H1 (cell line): ENCODE data around the gene SPIRE2. TPM values are rescaled to one million over a fixed set of nuclear protein-coding genes. Genes with fewer than 3 reads are reported as not detected.

ENCODE experiments used
- HDAC6 ChIP-seq: IDR thresholded peaks from one replicate; pipeline ENCODE4 v1.7.1; 2012; ENCODE audit warnings: low read depth, mild to moderate bottlenecking, inconsistent platforms, low read length, moderate library complexity
- KDM1A ChIP-seq: fragments of 200-600, 300-600 bp; sonication (generic); IDR thresholded peaks from 2 replicates; pipeline ENCODE4 v1.7.1; 2016; ENCODE audit warnings: mild to moderate bottlenecking, low read length, borderline replicate concordance
- MAFK ChIP-seq: IDR thresholded peaks from 2 replicates; pipeline ENCODE4 v1.6.1; 2012; ENCODE audit warnings: low read depth, mild to moderate bottlenecking, improper control_type of control experiment, low read length
- NRF1 ChIP-seq: IDR thresholded peaks from 2 replicates; pipeline ENCODE4 v1.6.1; 2011; ENCODE audit warnings: mild to moderate bottlenecking, low read depth, low read length, improper control_type of control experiment
- polyA plus RNA-seq, 7 experiments: library from polyadenylated mRNA; depleted of rRNA in 3 of 7; stranded (reverse) in 5 of 7; unstranded in 2 of 7; fragments of >200 nt in 5 of 7; fragments of 200-250 nt in 2 of 7; gene quantifications; 1 replicate in 5 of 7; 2 replicates in 1 of 7; 4 replicates in 1 of 7; pipeline versions ENCODE4 v1.2.1 to v1.2.3, GENCODE V29; 2011 to 2013; ENCODE audit warnings: missing spikeins in 2 of 7, mixed read lengths in 2 of 7
- total RNA-seq: library from RNA; stranded (reverse); fragmentation: NEBNext Ultra II Directional; extraction: Animal tissue kit (Norgen Biotek cat#: 25700); gene quantifications from 2 replicates; pipeline ENCODE4 v1.2.1, GENCODE V29; 2021

The SPIRE2 gene
- total and polyA plus RNA-seq, 2 of the 8 experiments (the other 6 are each of a cell fraction or from before 2014, with no cell fraction given): 7.4 to 15.4 TPM

DNA sequence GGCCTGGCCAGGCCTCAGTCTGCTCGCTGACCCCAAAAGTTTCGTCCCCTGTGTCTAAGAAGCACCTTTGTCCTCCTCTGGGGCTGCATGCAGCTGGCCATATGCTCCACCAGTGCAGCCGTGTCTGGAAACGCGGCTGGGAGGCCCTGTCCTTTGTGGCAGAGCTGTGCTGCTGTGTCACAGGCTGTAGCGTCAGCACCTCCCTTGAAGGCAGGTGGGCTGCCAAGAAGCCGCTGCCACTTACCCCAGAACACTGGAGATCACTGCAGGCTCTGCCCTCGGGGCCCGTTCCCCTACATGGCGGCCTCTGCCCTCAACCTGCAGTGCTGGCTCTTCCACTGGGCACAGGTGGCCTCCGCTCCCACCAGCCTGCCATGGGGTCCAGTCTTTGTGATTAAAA is 74.7 kb downstream of the SPIRE2 start (continued):
- TF ChIP-seq HDAC6: no peak
- TF ChIP-seq NRF1: no peak
- no peak for TF ChIP-seq KDM1A
- no peak for TF ChIP-seq MAFK
